Measurements from ENCODE around the gene MYT1.
"Not testable (repeated sequence)": the region's sequence is repeated elsewhere in the genome, so short reads cannot be mapped to it uniquely, and the experiment has no call there.

The MYT1 gene

DNA sequence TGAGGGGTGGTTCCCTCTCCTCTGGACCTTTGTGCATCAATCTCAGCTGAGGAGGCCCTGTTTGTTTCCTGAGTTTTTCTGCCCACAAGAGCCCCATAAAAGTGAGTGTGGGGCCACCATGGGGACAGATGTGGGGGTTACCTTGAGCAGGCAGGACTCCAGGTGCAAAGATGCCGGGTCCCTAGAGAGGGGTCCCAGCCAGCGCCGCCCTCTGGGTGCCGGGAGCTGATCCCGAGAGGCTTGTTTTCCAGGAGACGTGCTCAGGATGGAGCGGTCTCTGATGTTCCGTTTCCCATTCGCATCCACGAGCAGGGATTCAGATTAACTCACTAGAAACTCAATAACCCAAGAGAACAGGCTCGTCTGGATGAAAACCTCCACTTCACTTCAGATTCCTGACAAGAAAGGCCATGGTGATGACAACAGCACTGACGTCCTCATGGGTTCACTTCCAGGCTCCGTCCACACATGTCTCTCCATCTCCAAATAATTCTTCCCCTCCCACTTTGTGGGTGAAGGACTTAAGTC is 21.9 kb downstream of the MYT1 start:
- Histone ChIP-seq H3K27me3 (ENCODE audit: insufficient read depth, poor library complexity, severe bottlenecking) (peaks cover 9% of the 10 kb centered on the region), H3K27ac (ENCODE audit: poor library complexity, severe bottlenecking) (no peak overlapping the region), H3K4me1 (ENCODE audit: insufficient read depth, poor library complexity, severe bottlenecking) (peaks cover 6% of the 10 kb centered on the region), H3K9me3 (ENCODE audit: severe bottlenecking) (no peaks in the 10 kb centered on the region), H3K36me3 (ENCODE audit: low read depth) (no peaks in the 10 kb centered on the region), H3K4me3 (ENCODE audit: severe bottlenecking) (no peak overlapping the region)
- ATAC-seq (ENCODE audit: low read depth) (no peak), DNase-seq (ENCODE audit: low spot score) (no peak)
- TF ChIP-seq CTCF (IDR thresholded peaks at IDR 0.05; ENCODE audit: poor library complexity, severe bottlenecking) = no peak

- not testable (repeated sequence) for ATAC-seq (ENCODE audit: low read depth); H3K9me3 ChIP-seq (ENCODE audit: severe bottlenecking); H3K4me3 ChIP-seq (ENCODE audit: severe bottlenecking); H3K36me3 ChIP-seq (ENCODE audit: low read depth); DNase-seq (ENCODE audit: low spot score); H3K4me1 ChIP-seq (ENCODE audit: insufficient read depth, poor library complexity, severe bottlenecking); H3K27ac ChIP-seq (ENCODE audit: poor library complexity, severe bottlenecking); H3K27me3 ChIP-seq (ENCODE audit: insufficient read depth, poor library complexity, severe bottlenecking)
Measured at GRCh38 chr20:64187213-64187612, 23.0 kb downstream of the MYT1 start.

- Histone ChIP-seq H3K4me1 (ENCODE audit: insufficient read depth, poor library complexity, severe bottlenecking) (peaks cover 6% of the 10 kb centered on the region), H3K27me3 (ENCODE audit: insufficient read depth, poor library complexity, severe bottlenecking) (peaks cover 11% of the 10 kb centered on the region), H3K27ac (ENCODE audit: poor library complexity, severe bottlenecking) (no peak overlapping the region), H3K9me3 (ENCODE audit: severe bottlenecking) (no peaks in the 10 kb centered on the region), H3K36me3 (ENCODE audit: low read depth) (no peaks in the 10 kb centered on the region), H3K4me3 (ENCODE audit: severe bottlenecking) (no peak overlapping the region)
- no peak for DNase-seq (ENCODE audit: low spot score)
- ATAC-seq (ENCODE audit: low read depth) = no peak
- TF ChIP-seq CTCF (IDR thresholded peaks at IDR 0.05; ENCODE audit: poor library complexity, severe bottlenecking) = no peak
Measured at GRCh38 chr20:64188091-64188490, 23.8 kb downstream of the MYT1 start.

GRCh38 chr20:64188682-64189529 is 24.7 kb downstream of the MYT1 start:
- TF ChIP-seq CTCF (IDR thresholded peaks at IDR 0.05; ENCODE audit: poor library complexity, severe bottlenecking) = no peak
- DNase-seq (ENCODE audit: low spot score) (no peak), ATAC-seq (ENCODE audit: low read depth) (peak; percentile 82)
- Histone ChIP-seq H3K36me3 (ENCODE audit: low read depth) (no peaks in the 10 kb centered on the region), H3K4me1 (ENCODE audit: insufficient read depth, poor library complexity, severe bottlenecking) (peaks cover 6% of the 10 kb centered on the region), H3K27ac (ENCODE audit: poor library complexity, severe bottlenecking) (no peak overlapping the region), H3K4me3 (ENCODE audit: severe bottlenecking) (no peak overlapping the region), H3K27me3 (ENCODE audit: insufficient read depth, poor library complexity, severe bottlenecking) (peaks cover 9% of the 10 kb centered on the region), H3K9me3 (ENCODE audit: severe bottlenecking) (no peaks in the 10 kb centered on the region)

DNA sequence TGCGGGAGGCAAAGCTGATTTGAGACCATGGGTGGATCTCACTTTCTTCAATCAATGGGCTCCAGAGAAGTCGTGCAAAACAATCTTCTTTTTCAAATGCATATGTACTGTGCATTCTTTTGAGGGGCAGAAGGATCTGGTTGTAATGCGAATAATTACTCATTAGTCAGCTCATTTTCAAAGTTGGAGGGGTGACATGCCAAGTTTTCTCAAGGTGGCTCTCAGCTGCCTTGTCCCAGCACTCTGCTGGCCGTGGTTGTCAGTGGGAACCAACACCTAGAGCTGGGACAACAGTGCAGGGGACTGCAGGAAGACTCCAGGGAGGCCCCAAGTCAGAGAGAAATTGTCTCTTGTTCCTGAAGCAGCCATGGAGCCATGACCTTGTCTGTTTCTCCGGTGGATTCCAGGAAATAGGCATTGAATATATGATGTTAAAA is 25.3 kb downstream of the MYT1 start:
- peaks cover 10% of the 10 kb centered on the region for H3K27me3 ChIP-seq (ENCODE audit: insufficient read depth, poor library complexity, severe bottlenecking)
- no peak for ATAC-seq (ENCODE audit: low read depth)
- no peaks in the 10 kb centered on the region for H3K36me3 ChIP-seq (ENCODE audit: low read depth)
- no peak overlapping the region for H3K4me3 ChIP-seq (ENCODE audit: severe bottlenecking)
- no peak overlapping the region for H3K27ac ChIP-seq (ENCODE audit: poor library complexity, severe bottlenecking)
- DNase-seq (ENCODE audit: low spot score) = no peak
- no peak for TF ChIP-seq CTCF (IDR thresholded peaks at IDR 0.05; ENCODE audit: poor library complexity, severe bottlenecking)
- H3K4me1 ChIP-seq (ENCODE audit: insufficient read depth, poor library complexity, severe bottlenecking) = peaks cover 6% of the 10 kb centered on the region
- no peaks in the 10 kb centered on the region for H3K9me3 ChIP-seq (ENCODE audit: severe bottlenecking)

Data from RWPE2 (cell line).